HG02763 (cell line): ENCODE results near the gene OR10A6.

Experiments used
- ATAC-seq: cut with Tn5 transposase; IDR thresholded peaks from one replicate; pipeline ENCODE4 v1.9.1; 2021; ENCODE audit warnings: mild to moderate bottlenecking, moderate library complexity; ENCODE audit not compliant: unreplicated experiment

OR10A6 gene

GRCh38 chr11:7931168-7931567 is at the start of gene OR10A6:
TSS of gene OR10A6 (minus strand) at chr11:7931268. CDS start at chr11:7928662, 2,606 bp downstream.
- no peak for ATAC-seq

- ATAC-seq: no peak
Observed at GRCh38 chr11:7977232-7977917, 46.3 kb upstream of the OR10A6 start.

- no peak for ATAC-seq
Observed at GRCh38 chr11:7974668-7975067, 43.6 kb upstream of the OR10A6 start.

GRCh38 chr11:7973011-7973410 is 41.9 kb upstream of the OR10A6 start:
- no peak for ATAC-seq

GRCh38 chr11:7971846-7972245 is 40.8 kb upstream of the OR10A6 start:
- no peak for ATAC-seq

GRCh38 chr11:7969756-7970646 is 38.9 kb upstream of the OR10A6 start:
- no peak for ATAC-seq

- no peak for ATAC-seq
Observed at GRCh38 chr11:7968686-7969085, 37.6 kb upstream of the OR10A6 start.

- no peak for ATAC-seq
Observed at GRCh38 chr11:7967826-7968225, 36.8 kb upstream of the OR10A6 start.

- no peak for ATAC-seq
Observed at GRCh38 chr11:7967097-7967496, 36.0 kb upstream of the OR10A6 start.

- no peak for ATAC-seq
Observed at GRCh38 chr11:7965386-7965785, 34.3 kb upstream of the OR10A6 start, which contains the start of gene NLRP10. TSS of gene NLRP10 (minus strand) at chr11:7965447. CDS start at chr11:7963495, 1,952 bp downstream.

GRCh38 chr11:7964873-7965272 is 33.8 kb upstream of the OR10A6 start:
- no peak for ATAC-seq

GRCh38 chr11:7964261-7964660 is 33.2 kb upstream of the OR10A6 start:
- no peak for ATAC-seq

- ATAC-seq: no peak
Observed at GRCh38 chr11:7955191-7955590, 24.1 kb upstream of the OR10A6 start.

GRCh38 chr11:7949934-7950333 is 18.9 kb upstream of the OR10A6 start:
- no peak for ATAC-seq

GRCh38 chr11:7944123-7944522 is 13.1 kb upstream of the OR10A6 start:
- ATAC-seq: no peak

- no peak for ATAC-seq
Observed at GRCh38 chr11:7941608-7942007, 10.5 kb upstream of the OR10A6 start, which contains the start of gene OR10A3. TSS of gene OR10A3 (minus strand) at chr11:7941708. CDS start at chr11:7939520, 2,188 bp downstream.

- ATAC-seq: no peak
Observed at GRCh38 chr11:7941146-7941545, 10.1 kb upstream of the OR10A6 start.

- no peak for ATAC-seq
Observed at GRCh38 chr11:7936615-7937014, 5.5 kb upstream of the OR10A6 start.

GRCh38 chr11:7927635-7928034 is 3.4 kb downstream of the OR10A6 start:
- ATAC-seq: no peak

GRCh38 chr11:7924536-7924935 is 6.5 kb downstream of the OR10A6 start:
- no peak for ATAC-seq

GRCh38 chr11:7918141-7918540 is 12.9 kb downstream of the OR10A6 start:
- no peak for ATAC-seq

- ATAC-seq: no peak
Observed at GRCh38 chr11:7911011-7911410, 20.1 kb downstream of the OR10A6 start.
